ENCODE data around the gene PLAC9. TPM values are rescaled to one million over a fixed set of nuclear protein-coding genes. Genes with fewer than 3 reads are reported as not detected.

Gene PLAC9
- total RNA-seq, 1 donor from 2014 or later, result not detected

DNA sequence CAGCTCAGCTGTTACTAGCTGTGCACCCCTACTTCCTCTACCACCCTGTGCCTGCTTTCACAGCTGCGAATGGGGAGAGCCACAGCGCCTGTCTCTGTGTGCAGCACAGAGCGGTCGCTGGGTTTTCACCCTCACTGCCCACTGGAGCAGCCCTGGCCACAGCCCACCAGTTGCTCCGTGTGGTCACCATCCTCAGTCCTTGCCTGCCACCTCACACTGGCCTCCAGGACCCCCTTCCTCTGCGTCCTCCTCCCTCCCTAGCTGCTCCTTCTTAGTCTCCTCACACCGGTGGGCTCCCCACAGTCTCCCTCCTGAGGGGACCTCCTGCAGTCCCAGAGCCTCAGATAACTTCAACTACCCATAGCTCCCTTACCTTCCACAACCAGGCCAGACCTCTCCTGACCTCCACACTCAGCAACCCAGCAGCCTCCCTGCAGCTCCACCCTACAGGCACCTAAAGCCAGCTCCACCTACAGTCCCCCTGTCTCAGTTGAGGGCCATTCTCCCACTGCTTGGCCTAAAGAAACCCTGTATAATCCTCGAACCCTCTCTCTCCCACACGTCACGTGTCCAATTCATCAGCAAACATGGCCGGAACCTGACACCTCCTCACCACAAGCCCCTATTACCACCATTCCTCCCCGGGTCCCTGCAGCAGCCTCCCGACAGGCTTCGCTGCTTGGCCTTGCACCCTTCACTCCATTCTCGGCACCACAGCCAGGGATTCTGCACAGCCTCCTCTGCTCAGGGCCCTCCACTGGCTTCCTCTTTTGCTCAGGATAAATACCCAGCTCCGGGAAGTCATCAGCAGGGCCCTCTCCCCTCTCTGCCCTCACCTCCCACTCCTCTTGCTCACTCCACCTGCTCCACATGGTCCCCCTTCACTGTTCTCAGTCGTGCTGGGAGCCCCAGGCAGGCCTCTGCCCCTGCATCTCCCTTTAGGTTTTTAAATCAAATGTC lies 28.1 kb downstream of the PLAC9 start:
- no peak overlapping the region for H3K4me3 ChIP-seq (ENCODE audit: low read depth, low read length)
- TF ChIP-seq, protein P1, sequence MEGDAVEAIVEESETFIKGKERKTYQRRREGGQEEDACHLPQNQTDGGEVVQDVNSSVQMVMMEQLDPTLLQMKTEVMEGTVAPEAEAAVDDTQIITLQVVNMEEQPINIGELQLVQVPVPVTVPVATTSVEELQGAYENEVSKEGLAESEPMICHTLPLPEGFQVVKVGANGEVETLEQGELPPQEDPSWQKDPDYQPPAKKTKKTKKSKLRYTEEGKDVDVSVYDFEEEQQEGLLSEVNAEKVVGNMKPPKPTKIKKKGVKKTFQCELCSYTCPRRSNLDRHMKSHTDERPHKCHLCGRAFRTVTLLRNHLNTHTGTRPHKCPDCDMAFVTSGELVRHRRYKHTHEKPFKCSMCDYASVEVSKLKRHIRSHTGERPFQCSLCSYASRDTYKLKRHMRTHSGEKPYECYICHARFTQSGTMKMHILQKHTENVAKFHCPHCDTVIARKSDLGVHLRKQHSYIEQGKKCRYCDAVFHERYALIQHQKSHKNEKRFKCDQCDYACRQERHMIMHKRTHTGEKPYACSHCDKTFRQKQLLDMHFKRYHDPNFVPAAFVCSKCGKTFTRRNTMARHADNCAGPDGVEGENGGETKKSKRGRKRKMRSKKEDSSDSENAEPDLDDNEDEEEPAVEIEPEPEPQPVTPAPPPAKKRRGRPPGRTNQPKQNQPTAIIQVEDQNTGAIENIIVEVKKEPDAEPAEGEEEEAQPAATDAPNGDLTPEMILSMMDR (conservative IDR thresholded peaks at IDR 0.05; ENCODE audit: low read depth, low read length), result no peak
- no peak for DNase-seq (ENCODE audit: low read depth)

DNA sequence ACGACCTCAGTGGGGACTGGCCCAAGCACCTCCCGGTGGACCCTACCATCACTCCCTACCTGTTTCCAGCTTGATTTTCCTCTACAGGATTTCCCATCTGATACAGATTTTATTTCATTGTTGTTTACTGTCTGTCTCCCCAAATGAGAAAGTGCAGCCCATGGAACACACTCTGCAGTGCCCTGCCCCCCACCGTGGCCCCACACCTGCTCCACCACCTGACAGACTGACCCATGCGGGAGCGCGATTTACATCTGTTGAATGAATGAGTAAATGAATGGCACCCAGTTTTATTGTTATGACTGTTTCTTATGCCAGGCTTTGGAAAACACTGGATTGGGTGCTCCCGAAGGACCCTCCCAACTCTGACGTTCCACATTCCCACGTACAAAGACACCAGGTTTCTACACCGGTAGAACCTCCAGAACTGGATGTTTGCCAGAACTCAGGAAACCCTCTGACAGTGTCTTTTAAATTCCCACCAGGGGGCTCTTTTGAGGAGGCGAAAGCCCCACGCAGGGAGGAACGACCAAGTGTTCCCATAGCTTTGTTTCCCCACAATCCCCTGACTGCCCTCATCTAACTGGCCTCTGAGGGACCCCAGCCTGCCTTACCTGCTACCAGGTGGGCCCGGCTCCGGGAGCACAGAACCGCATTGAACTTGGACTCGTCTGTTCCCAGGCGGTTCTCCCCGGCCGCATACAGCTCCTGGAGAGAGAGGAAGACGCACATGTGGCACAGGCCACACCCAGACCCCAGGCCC lies 29.0 kb downstream of the PLAC9 start:
- TF ChIP-seq, protein P1 (conservative IDR thresholded peaks at IDR 0.05; ENCODE audit: low read depth, low read length), result peak; percentile 38
- H3K4me3 ChIP-seq (ENCODE audit: low read depth, low read length), result no peak overlapping the region
- DNase-seq (ENCODE audit: low read depth), result no peak

DNA sequence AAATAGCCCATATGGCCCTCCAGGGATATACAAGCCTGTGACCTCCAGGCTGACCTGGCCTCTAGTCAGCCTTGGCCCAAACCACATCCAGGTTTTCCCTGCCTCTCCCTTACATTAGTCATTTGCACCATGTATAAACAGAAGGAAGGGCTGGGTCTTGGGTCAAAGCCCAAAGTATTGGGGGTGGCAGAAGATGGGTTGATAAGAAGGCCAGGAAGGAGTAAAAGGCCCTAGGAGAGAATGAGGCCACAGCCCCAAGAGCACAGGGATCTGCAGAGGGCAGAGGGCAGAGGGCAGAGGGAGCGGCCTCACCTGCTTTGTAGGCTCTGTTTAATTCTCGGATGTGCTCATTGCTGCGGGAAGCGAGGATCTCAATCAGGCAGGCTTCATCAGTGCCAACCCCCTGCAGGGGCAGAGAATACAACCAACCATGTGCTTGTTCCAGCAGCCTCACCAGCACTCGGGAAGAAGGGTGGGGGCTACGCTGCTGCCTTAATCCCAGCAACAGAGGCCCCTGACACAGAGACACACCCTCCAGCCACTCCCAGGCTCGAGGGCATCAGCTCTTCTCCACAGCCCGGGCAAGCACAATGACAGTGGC lies 31.3 kb downstream of the PLAC9 start:
- TF ChIP-seq, protein P1 (conservative IDR thresholded peaks at IDR 0.05; ENCODE audit: low read depth, low read length), result no peak
- H3K4me3 ChIP-seq (ENCODE audit: low read depth, low read length), result no peak overlapping the region
- DNase-seq (ENCODE audit: low read depth), result no peak

DNA sequence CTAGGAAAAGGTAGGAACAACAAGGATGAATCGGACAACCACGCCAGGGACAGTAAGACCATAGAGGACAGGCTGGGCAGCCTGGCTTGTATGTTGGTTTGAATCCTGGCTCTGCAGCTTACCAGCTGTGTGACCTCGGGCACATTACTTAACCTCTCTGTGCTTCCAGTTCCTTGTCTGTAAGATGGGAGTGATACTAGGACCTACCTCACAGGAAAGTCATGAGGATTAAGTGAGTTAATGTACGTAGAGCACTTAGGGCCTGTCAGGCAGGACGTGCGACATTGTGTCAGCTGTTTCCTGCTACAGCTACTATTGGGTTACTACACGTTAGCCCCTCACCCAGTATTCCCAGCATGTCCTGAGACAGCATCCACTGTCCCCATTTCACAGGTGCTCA lies 32.1 kb downstream of the PLAC9 start:
- no peak for DNase-seq (ENCODE audit: low read depth)
- no peak overlapping the region for H3K4me3 ChIP-seq (ENCODE audit: low read depth, low read length)
- TF ChIP-seq, protein P1 (conservative IDR thresholded peaks at IDR 0.05; ENCODE audit: low read depth, low read length), result no peak

DNA sequence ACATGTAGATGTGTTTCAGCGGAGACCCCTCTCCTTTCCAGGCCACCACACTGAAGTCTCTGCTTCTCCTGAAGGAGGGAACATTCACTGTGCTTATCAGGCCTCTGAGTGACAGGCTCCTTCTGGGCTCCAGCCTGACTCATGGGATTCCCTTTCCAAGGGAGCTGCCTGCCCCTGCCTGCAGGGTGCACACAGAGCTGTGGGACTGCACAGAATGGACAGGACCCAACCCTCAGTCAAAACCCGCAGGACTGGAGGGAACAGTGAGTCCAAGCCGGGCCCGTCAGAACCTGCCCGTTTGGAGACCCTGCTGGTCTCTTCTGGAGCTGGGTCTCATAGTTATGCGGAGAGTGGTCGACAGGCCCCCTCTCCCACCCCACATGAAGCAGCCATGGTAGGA lies 32.6 kb downstream of the PLAC9 start:
- DNase-seq (ENCODE audit: low read depth), result no peak
- H3K4me3 ChIP-seq (ENCODE audit: low read depth, low read length), result no peak overlapping the region
- TF ChIP-seq, protein P1 (conservative IDR thresholded peaks at IDR 0.05; ENCODE audit: low read depth, low read length), result peak; percentile 10

DNA sequence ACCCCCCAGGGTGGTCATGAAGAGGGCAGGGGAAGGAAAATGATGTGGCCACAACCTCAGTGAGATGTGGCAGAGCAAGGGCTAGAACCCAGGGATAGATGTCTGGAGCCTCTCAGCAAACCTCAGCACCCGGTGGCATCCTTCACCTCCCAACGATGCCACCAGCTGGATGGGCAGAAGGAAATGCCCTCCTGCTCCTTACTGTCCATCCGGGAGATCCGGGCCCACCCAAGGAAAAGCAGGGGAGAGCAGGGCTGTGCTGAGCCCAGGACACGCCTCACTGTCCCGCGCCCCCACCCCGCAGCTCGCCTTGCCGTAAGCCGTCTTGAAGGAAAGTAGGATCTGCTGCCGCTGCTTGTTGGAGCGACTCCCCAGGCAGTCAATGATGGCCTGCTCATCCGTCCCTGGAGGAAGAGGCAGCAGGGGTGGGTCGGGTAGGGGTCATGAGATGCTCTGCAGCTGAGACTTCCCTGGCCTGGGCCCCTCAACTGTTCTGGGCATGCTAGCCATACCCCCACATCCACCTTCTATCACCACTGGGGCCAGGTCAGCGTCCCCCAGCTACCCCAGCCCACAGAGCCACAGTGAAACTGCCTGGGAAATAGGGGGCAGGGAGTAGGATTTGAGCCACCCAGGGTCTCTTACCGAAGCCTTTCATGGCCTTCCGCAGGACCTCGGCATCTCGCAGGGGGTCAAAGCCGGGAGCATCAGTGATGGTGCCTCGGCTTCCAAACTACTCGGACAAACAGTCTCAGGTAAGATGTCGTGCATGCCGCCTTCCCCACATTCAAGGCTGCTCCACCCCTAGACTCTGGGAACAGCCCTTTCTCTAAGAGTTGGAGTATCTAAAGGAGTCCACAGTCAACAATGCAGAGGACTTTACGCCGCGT lies 34.3 kb downstream of the PLAC9 start:
- DNase-seq (ENCODE audit: low read depth), result no peak
- TF ChIP-seq, protein P1 (conservative IDR thresholded peaks at IDR 0.05; ENCODE audit: low read depth, low read length), result no peak
- no peak overlapping the region for H3K4me3 ChIP-seq (ENCODE audit: low read depth, low read length)

Measured in epithelial cell of proximal tubule (primary cell).